HEK293 (cell line): ENCODE results near the gene DOK3.

Source experiments
- CTCF ChIA-PET: fragments of 350-600 bp; formaldehyde crosslinking; extraction: SDS; loops from one replicate; lab custom pipeline; 2021; ENCODE audit warnings: antibody characterized with exemption; lab: Yijun Ruan, JAX
- POLR2A ChIA-PET: fragments of 300-600 bp; formaldehyde crosslinking; extraction: SDS; loops from one replicate; lab custom pipeline; 2020; ENCODE audit warnings: antibody characterized with exemption, inconsistent platforms; lab: Yijun Ruan, JAX
- H3K27ac ChIP-seq: fragments of 200-500 bp; sonication (Bioruptor generic); 2 replicates; pipeline ENCODE4 v1.5.1; 2014; ENCODE audit warnings: low read depth, low read length, control low read depth, inconsistent platforms; ENCODE audit errors: extremely low read depth
- H3K36me3 ChIP-seq, 2 experiments: fragments of 200-500 bp in 1 of 2; sonication (Bioruptor generic) in 1 of 2; 1 replicate in 1 of 2; 2 replicates in 1 of 2; pipeline ENCODE4 v1.5.1; 2014 to 2017; ENCODE audit warnings: inconsistent platforms in 2 of 2, low read length in 2 of 2; ENCODE audit not compliant: control insufficient read depth in 2 of 2, insufficient read depth in 1 of 2
- H3K4me1 ChIP-seq: fragments of 200-500 bp; sonication (Bioruptor generic); 2 replicates; pipeline ENCODE4 v1.5.1; 2014; ENCODE audit warnings: mild to moderate bottlenecking, low read length, inconsistent platforms; ENCODE audit not compliant: control insufficient read depth, insufficient read depth
- H3K4me3 ChIP-seq: 2 replicates; pipeline ENCODE4 v1.5.1; 2011; ENCODE audit warnings: low read depth, mild to moderate bottlenecking, control low read depth, low read length, moderate library complexity
- H3K9me3 ChIP-seq: fragments of 200-500 bp; sonication (Bioruptor generic); 2 replicates; pipeline ENCODE4 v1.5.1; 2014; ENCODE audit warnings: low read depth, low read length, inconsistent platforms; ENCODE audit not compliant: control insufficient read depth, insufficient read depth
- BCL6B ChIP-seq: fragments of 450-650 bp; formaldehyde crosslinking; IDR thresholded peaks from 2 replicates; pipeline ENCODE4 v1.5.1; 2017; ENCODE audit warnings: missing biosample characterization, missing genetic modification characterization
- CTCF ChIP-seq: fragments of 450-650 bp; formaldehyde crosslinking; IDR thresholded peaks from 2 replicates; pipeline ENCODE4 v1.5.1; 2016; ENCODE audit warnings: missing biosample characterization, missing genetic modification characterization
- GLIS1 ChIP-seq: fragments of 450-650 bp; formaldehyde crosslinking; IDR thresholded peaks from 2 replicates; pipeline ENCODE4 v1.5.1; 2016; ENCODE audit warnings: missing biosample characterization, missing genetic modification characterization
- IKZF3 ChIP-seq: fragments of 450-650 bp; IDR thresholded peaks from 2 replicates; pipeline ENCODE4 v1.5.0; 2018; ENCODE audit warnings: missing biosample characterization, mild to moderate bottlenecking, missing genetic modification characterization, moderate library complexity
- PRDM10 ChIP-seq: fragments of 450-650 bp; formaldehyde crosslinking; IDR thresholded peaks from 2 replicates; pipeline ENCODE4 v1.5.1; 2016; ENCODE audit warnings: missing biosample characterization, missing genetic modification characterization
- PRDM2 ChIP-seq: fragments of 450-650 bp; formaldehyde crosslinking; IDR thresholded peaks from 2 replicates; pipeline ENCODE4 v1.5.1; 2016; ENCODE audit warnings: missing biosample characterization, missing genetic modification characterization, borderline replicate concordance
- TCF7L2 ChIP-seq: IDR thresholded peaks from 2 replicates; pipeline ENCODE4 v1.6.1; 2011; ENCODE audit warnings: low read depth, mild to moderate bottlenecking, inconsistent platforms, low read length, moderate library complexity, borderline replicate concordance
- WT1 ChIP-seq: fragments of 450-650 bp; formaldehyde crosslinking; IDR thresholded peaks from 2 replicates; pipeline ENCODE4 v1.5.1; 2016; ENCODE audit warnings: missing biosample characterization, missing genetic modification characterization
- ZFHX2 ChIP-seq: fragments of 450-650 bp; formaldehyde crosslinking; conservative IDR thresholded peaks from 2 replicates; pipeline ENCODE4 v1.5.1; 2016; ENCODE audit warnings: missing biosample characterization, missing genetic modification characterization
- ZNF148 ChIP-seq: fragments of 450-650 bp; formaldehyde crosslinking; IDR thresholded peaks from 2 replicates; pipeline ENCODE4 v1.5.0; 2017; ENCODE audit warnings: missing biosample characterization, missing genetic modification characterization, borderline replicate concordance
- ZNF155 ChIP-seq: fragments of 450-650 bp; formaldehyde crosslinking; IDR thresholded peaks from 2 replicates; pipeline ENCODE4 v1.5.1; 2016; ENCODE audit warnings: missing biosample characterization, missing genetic modification characterization
- ZNF169 ChIP-seq: fragments of 450-650 bp; formaldehyde crosslinking; IDR thresholded peaks from 2 replicates; pipeline ENCODE4 v1.5.1; 2016; ENCODE audit warnings: missing biosample characterization, missing genetic modification characterization
- ZNF416 ChIP-seq: fragments of 450-650 bp; formaldehyde crosslinking; IDR thresholded peaks from 2 replicates; pipeline ENCODE4 v1.5.1; 2016; ENCODE audit warnings: missing biosample characterization, missing genetic modification characterization
- ZNF768 ChIP-seq: fragments of 450-650 bp; formaldehyde crosslinking; IDR thresholded peaks from 2 replicates; pipeline ENCODE4 v1.5.1; 2018; ENCODE audit warnings: missing biosample characterization, mild to moderate bottlenecking, missing genetic modification characterization
- ZNF843 ChIP-seq: fragments of 450-650 bp; formaldehyde crosslinking; IDR thresholded peaks from 2 replicates; pipeline ENCODE4 v1.5.1; 2016; ENCODE audit warnings: missing biosample characterization, missing genetic modification characterization

Gene DOK3

GRCh38 chr5:177492841-177493240 lies 16.8 kb downstream of the DOK3 start (continued):
- TF ChIP-seq PRDM2 (tag by site-specific recombination) = no peak

- peaks cover 20% of the 10 kb centered on the region for H3K4me1 ChIP-seq
- CTCF ChIA-PET = interaction anchor here (0.6 to 1.8 kb wide), 10 partner anchors 9 to 349 kb away, joined by 3 to 11 read pairs (median 4); no protein-coding TSS in a partner anchor
- no peak overlapping the region for H3K4me3 ChIP-seq
- H3K9me3 ChIP-seq = no peaks in the 10 kb centered on the region
- no peak for TF ChIP-seq ZNF416 (tag by site-specific recombination)
- TF ChIP-seq ZFHX2 = no peak
- TF ChIP-seq ZNF155 = no peak
- no peak for TF ChIP-seq ZNF169
- TF ChIP-seq ZNF768 = no peak
- TF ChIP-seq ZNF843 (tag by site-specific recombination) = no peak
- POLR2A ChIA-PET = interaction anchor here (0.9 to 6.7 kb wide), 3 partner anchors 12 to 36 kb away, joined by 5 to 106 read pairs (median 89); partner anchors contain the start of gene DOK3
- peaks cover 9 to 70% of the 10 kb centered on the region in 2 experiments; a peak in 2 of 3 replicates for H3K36me3 ChIP-seq
- H3K27ac ChIP-seq = no peak overlapping the region
These were observed 17.5 kb downstream of the DOK3 start for GRCh38 chr5:177491983-177492746.

GRCh38 chr5:177491429-177491945 lies 18.1 kb downstream of the DOK3 start:
- H3K36me3 ChIP-seq = peaks cover 9 to 72% of the 10 kb centered on the region in 2 experiments; a peak in 2 of 3 replicates
- no peaks in the 10 kb centered on the region for H3K9me3 ChIP-seq
- ChIA-PET POLR2A (interaction anchor here (6.7 kb wide), 1 partner anchor 12 kb away, joined by 106 read pairs; no protein-coding TSS in a partner anchor), CTCF (interaction anchor here (0.6 to 1.8 kb wide), 3 partner anchors 12 to 312 kb away, joined by 3 to 11 read pairs (median 4); no protein-coding TSS in a partner anchor)
- no peak overlapping the region for H3K4me3 ChIP-seq
- no peak overlapping the region for H3K27ac ChIP-seq
- H3K4me1 ChIP-seq = peaks cover 20% of the 10 kb centered on the region
- no peak for TF ChIP-seq ZNF843 (tag by site-specific recombination)
- TF ChIP-seq ZNF148 (tag by site-specific recombination) = no peak
- TF ChIP-seq TCF7L2 = no peak
- no peak for TF ChIP-seq GLIS1
- TF ChIP-seq IKZF3 = no peak
- TF ChIP-seq CTCF = peak; percentile 45; the same call in 1 of the 2 replicates
- TF ChIP-seq WT1 = no peak
- TF ChIP-seq BCL6B (tag by site-specific recombination) = no peak
- TF ChIP-seq PRDM10 = no peak
